ENCODE data around the gene UMAD1. TPM values are rescaled to one million over a fixed set of nuclear protein-coding genes. Genes with fewer than 3 reads are reported as not detected.

UMAD1 gene
- total RNA-seq, 2 donors from 2014 or later = 12.9 to 23.9 TPM

GRCh38 chr7:7745966-7746365 lies 105.4 kb downstream of the UMAD1 start:
- no peaks in the 10 kb centered on the region for H3K36me3 ChIP-seq
- ATAC-seq (ENCODE audit: insufficient number of reproducible peaks, low FRiP score, low read depth) = no peak
- H3K27ac ChIP-seq = no peak overlapping the region
- H3K4me3 ChIP-seq = no peak overlapping the region
- H3K4me1 ChIP-seq (ENCODE audit: control insufficient read depth in 1 of 2, low read depth in 2 of 2) = peaks cover 0 to 3% of the 10 kb centered on the region in 2 donors
- no peak for DNase-seq (ENCODE audit: low spot score)
- no peak for TF ChIP-seq CTCF (IDR thresholded peaks at IDR 0.05)
- H3K27me3 ChIP-seq (replicated peaks; ENCODE audit: insufficient read depth) = no peaks in the 10 kb centered on the region
- H3K9me3 ChIP-seq = no peaks in the 10 kb centered on the region

GRCh38 chr7:7746458-7746857 lies 105.9 kb downstream of the UMAD1 start:
- no peak for ATAC-seq (ENCODE audit: insufficient number of reproducible peaks, low FRiP score, low read depth)
- TF ChIP-seq CTCF (IDR thresholded peaks at IDR 0.05) = no peak
- H3K4me1 ChIP-seq (ENCODE audit: control insufficient read depth in 1 of 2, low read depth in 2 of 2) = peaks cover 0 to 3% of the 10 kb centered on the region in 2 donors

GRCh38 chr7:7750571-7751242 lies 110.2 kb downstream of the UMAD1 start:
- no peak overlapping the region for H3K4me3 ChIP-seq

More at GRCh38 chr7:7746458-7746857, 105.9 kb downstream of the UMAD1 start:
- Histone ChIP-seq H3K4me3 (no peak overlapping the region), H3K27ac (no peak overlapping the region), H3K27me3 (replicated peaks; ENCODE audit: insufficient read depth) (no peaks in the 10 kb centered on the region), H3K36me3 (no peaks in the 10 kb centered on the region), H3K9me3 (no peaks in the 10 kb centered on the region)
- DNase-seq (ENCODE audit: low spot score) = no peak

GRCh38 chr7:7751243-7752092 lies 110.9 kb downstream of the UMAD1 start:
- no peaks in the 10 kb centered on the region for H3K36me3 ChIP-seq
- H3K27ac ChIP-seq = no peak overlapping the region
- H3K27me3 ChIP-seq (replicated peaks; ENCODE audit: insufficient read depth) = no peaks in the 10 kb centered on the region
- TF ChIP-seq CTCF (IDR thresholded peaks at IDR 0.05) = no peak
- no peak overlapping the region for H3K4me3 ChIP-seq
- DNase-seq (ENCODE audit: low spot score) (no peak), ATAC-seq (ENCODE audit: insufficient number of reproducible peaks, low FRiP score, low read depth) (no peak)
- no peaks in the 10 kb centered on the region for H3K4me1 ChIP-seq (ENCODE audit: control insufficient read depth in 1 of 2, low read depth in 2 of 2)
- no peaks in the 10 kb centered on the region for H3K9me3 ChIP-seq

More at GRCh38 chr7:7750571-7751242, 110.2 kb downstream of the UMAD1 start:
- no peak for ATAC-seq (ENCODE audit: insufficient number of reproducible peaks, low FRiP score, low read depth)
- Histone ChIP-seq H3K27me3 (replicated peaks; ENCODE audit: insufficient read depth) (no peaks in the 10 kb centered on the region), H3K27ac (no peak overlapping the region), H3K36me3 (no peaks in the 10 kb centered on the region), H3K4me1 (ENCODE audit: control insufficient read depth in 1 of 2, low read depth in 2 of 2) (no peaks in the 10 kb centered on the region), H3K9me3 (no peaks in the 10 kb centered on the region)
- DNase-seq (ENCODE audit: low spot score) = no peak
- no peak for TF ChIP-seq CTCF (IDR thresholded peaks at IDR 0.05)

GRCh38 chr7:7756577-7756976 lies 116.0 kb downstream of the UMAD1 start:
- DNase-seq (ENCODE audit: low spot score) = no peak
- H3K27me3 ChIP-seq (replicated peaks; ENCODE audit: insufficient read depth) = no peaks in the 10 kb centered on the region
- H3K9me3 ChIP-seq = no peaks in the 10 kb centered on the region
- ATAC-seq (ENCODE audit: insufficient number of reproducible peaks, low FRiP score, low read depth) = no peak
- no peak for TF ChIP-seq CTCF (IDR thresholded peaks at IDR 0.05)
- H3K4me1 ChIP-seq (ENCODE audit: control insufficient read depth in 1 of 2, low read depth in 2 of 2) = peaks cover 0 to 3% of the 10 kb centered on the region in 2 donors
- no peak overlapping the region for H3K4me3 ChIP-seq
- H3K27ac ChIP-seq = no peak overlapping the region
- H3K36me3 ChIP-seq = no peaks in the 10 kb centered on the region
